Measurements from ENCODE around the gene KY. TPM values are rescaled to one million over a fixed set of nuclear protein-coding genes. Genes with fewer than 3 reads are reported as not detected.

KY gene
- polyA plus RNA-seq, 3 donors = 0.03 to 0.09 TPM; not detected in 1

DNA sequence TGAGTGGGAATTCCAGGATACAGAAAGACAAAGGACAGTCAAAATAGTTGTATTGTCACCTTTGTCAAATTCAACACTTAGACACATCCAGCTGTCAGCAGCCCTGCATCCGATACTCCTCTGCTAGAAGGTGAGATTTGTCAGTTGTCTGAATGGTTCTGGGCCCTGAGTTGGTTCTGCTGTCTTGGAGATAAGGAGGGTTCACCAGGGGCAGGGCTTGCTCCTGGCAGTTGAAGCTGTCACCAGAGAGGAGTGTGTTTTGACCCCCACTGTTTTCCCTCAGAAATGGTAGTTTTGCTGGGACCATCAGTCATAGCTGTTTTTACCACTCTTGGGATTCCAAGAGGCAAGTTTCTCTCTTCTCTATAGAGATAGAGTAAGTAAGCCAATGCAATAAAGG lies 3.2 kb upstream of the KY start:
- intact Hi-C loops (cut with micrococcal nuclease) = no loop called here
- Mint-ChIP-seq H3K27me3 (ENCODE audit: low read depth in 3 of 3) (peaks cover 24 to 48% (median 26%) of the 10 kb centered on the region in 3 donors), H3K4me1 (peaks cover 12% of the 10 kb centered on the region), H3K4me3 (no peak overlapping the region), H3K36me3 (peaks cover 0 to 2% of the 10 kb centered on the region in 2 donors), H3K9me3 (peaks cover 0 to 3% (median 0%) of the 10 kb centered on the region in 7 donors), H3K27ac (no peak overlapping the region)
- H3K9me3 ChIP-seq (replicated peaks in 1 of 2; ENCODE audit: control insufficient read depth in 1 of 2, insufficient read depth in 1 of 2, low read length in 2 of 2) = no peaks in the 10 kb centered on the region
- no peaks in the 10 kb centered on the region for H3K79me2 ChIP-seq (ENCODE audit: insufficient read depth, low read length)
- peaks cover 12 to 16% of the 10 kb centered on the region in 2 donors for H3K4me1 ChIP-seq (ENCODE audit: control insufficient read depth in 1 of 2, insufficient read depth in 2 of 2, low read length in 2 of 2)
- no peaks in the 10 kb centered on the region for H3K36me3 ChIP-seq (replicated peaks in 1 of 2; ENCODE audit: control insufficient read depth in 1 of 2, insufficient read depth in 2 of 2, low read length in 2 of 2)
- no peak overlapping the region for H3K4me3 ChIP-seq (replicated peaks in 1 of 3; ENCODE audit: low read depth in 2 of 3, low read length in 3 of 3)
- no peak overlapping the region for H3K9ac ChIP-seq (ENCODE audit: insufficient read depth, low read length, poor library complexity, severe bottlenecking)
- no peak overlapping the region for H3K27ac ChIP-seq (ENCODE audit: low read depth in 1 of 2, low read length in 2 of 2)
- H2AFZ ChIP-seq (ENCODE audit: insufficient read depth, low read depth, low read length, poor library complexity, severe bottlenecking) = no peak overlapping the region
- TF ChIP-seq CTCF (IDR thresholded peaks at IDR 0.05) = no peak
- H3K4me2 ChIP-seq (replicated peaks; ENCODE audit: extremely low read depth, low read length, poor library complexity, severe bottlenecking) = no peak overlapping the region
- no peak for DNase-seq
- no peaks in the 10 kb centered on the region for H4K20me1 ChIP-seq (ENCODE audit: insufficient read depth, low read length)
- peaks cover 0 to 20% of the 10 kb centered on the region in 2 donors for H3K27me3 ChIP-seq (ENCODE audit: control insufficient read depth in 2 of 2, insufficient read depth in 2 of 2, low read length in 2 of 2)
- WGBS (ENCODE audit: insufficient coverage) = no CpG with 5 or more reads among the region's 1 CpG

GRCh38 chr3:134652886-134653630 lies 2.2 kb upstream of the KY start:
- Mint-ChIP-seq H3K4me3 (no peak overlapping the region), H3K27ac (no peak overlapping the region), H3K4me1 (peaks cover 12% of the 10 kb centered on the region), H3K9me3 (peaks cover 0 to 3% (median 0%) of the 10 kb centered on the region in 7 donors), H3K27me3 (ENCODE audit: low read depth in 3 of 3) (peaks cover 24 to 46% (median 30%) of the 10 kb centered on the region in 3 donors), H3K36me3 (peaks cover 0 to 2% of the 10 kb centered on the region in 2 donors)
- WGBS (ENCODE audit: insufficient coverage) = 92% methylated on average over 4 of the region's 7 CpGs
- peaks cover 12 to 16% of the 10 kb centered on the region in 2 donors for H3K4me1 ChIP-seq (ENCODE audit: control insufficient read depth in 1 of 2, insufficient read depth in 2 of 2, low read length in 2 of 2)
- DNase-seq = no peak
- no peak for TF ChIP-seq CTCF (IDR thresholded peaks at IDR 0.05)
- no peak overlapping the region for H3K27ac ChIP-seq (ENCODE audit: low read depth in 1 of 2, low read length in 2 of 2)
- intact Hi-C loops (cut with micrococcal nuclease) = no loop called here
- H3K9me3 ChIP-seq (replicated peaks in 1 of 2; ENCODE audit: control insufficient read depth in 1 of 2, insufficient read depth in 1 of 2, low read length in 2 of 2) = no peaks in the 10 kb centered on the region
- no peak overlapping the region for H3K4me3 ChIP-seq (replicated peaks in 1 of 3; ENCODE audit: low read depth in 2 of 3, low read length in 3 of 3)
- no peak overlapping the region for H2AFZ ChIP-seq (ENCODE audit: insufficient read depth, low read depth, low read length, poor library complexity, severe bottlenecking)
- H3K36me3 ChIP-seq (replicated peaks in 1 of 2; ENCODE audit: control insufficient read depth in 1 of 2, insufficient read depth in 2 of 2, low read length in 2 of 2) = no peaks in the 10 kb centered on the region
- peaks cover 0 to 20% of the 10 kb centered on the region in 2 donors for H3K27me3 ChIP-seq (ENCODE audit: control insufficient read depth in 2 of 2, insufficient read depth in 2 of 2, low read length in 2 of 2)
- no peaks in the 10 kb centered on the region for H4K20me1 ChIP-seq (ENCODE audit: insufficient read depth, low read length)
- no peak overlapping the region for H3K4me2 ChIP-seq (replicated peaks; ENCODE audit: extremely low read depth, low read length, poor library complexity, severe bottlenecking)
- H3K79me2 ChIP-seq (ENCODE audit: insufficient read depth, low read length) = no peaks in the 10 kb centered on the region
- H3K9ac ChIP-seq (ENCODE audit: insufficient read depth, low read length, poor library complexity, severe bottlenecking) = no peak overlapping the region

Data from CD14-positive monocyte (primary cell).